Transverse colon (tissue), 4 donors: ENCODE data around the gene EML5.

ENCODE experiments used
- POLR2A ChIP-seq: fragments of 450-650 bp; IDR thresholded peaks from one replicate; pipeline ENCODE4 v1.6.1; 2016; ENCODE audit warnings: antibody characterized with exemption, mild to moderate bottlenecking, moderate library complexity
- POLR2AphosphoS5 ChIP-seq, 3 donors: sonication (generic); formaldehyde crosslinking; IDR thresholded peaks; one replicate each; pipeline ENCODE4 v1.6.1; 2016; ENCODE audit warnings: antibody characterized with exemption in 3 of 3
- TF ChIP-seq, protein P1 (sequence below), 5 experiments: fragments of 200-600 bp in 3 of 5; fragments of 450-650 bp in 2 of 5; sonication (generic) in 3 of 5; IDR thresholded peaks; 1 replicate in 2 of 5; 2 replicates in 3 of 5; pipeline ENCODE4 v1.5.1; 2016 to 2017; ENCODE audit warnings: antibody characterized with exemption in 5 of 5, inconsistent platforms in 3 of 5, mild to moderate bottlenecking in 2 of 5, moderate library complexity in 1 of 5

- TF ChIP-seq POLR2A (no peak), POLR2AphosphoS5 (IDR thresholded peaks at IDR 0.05) (no peak)
- TF ChIP-seq, protein P1, sequence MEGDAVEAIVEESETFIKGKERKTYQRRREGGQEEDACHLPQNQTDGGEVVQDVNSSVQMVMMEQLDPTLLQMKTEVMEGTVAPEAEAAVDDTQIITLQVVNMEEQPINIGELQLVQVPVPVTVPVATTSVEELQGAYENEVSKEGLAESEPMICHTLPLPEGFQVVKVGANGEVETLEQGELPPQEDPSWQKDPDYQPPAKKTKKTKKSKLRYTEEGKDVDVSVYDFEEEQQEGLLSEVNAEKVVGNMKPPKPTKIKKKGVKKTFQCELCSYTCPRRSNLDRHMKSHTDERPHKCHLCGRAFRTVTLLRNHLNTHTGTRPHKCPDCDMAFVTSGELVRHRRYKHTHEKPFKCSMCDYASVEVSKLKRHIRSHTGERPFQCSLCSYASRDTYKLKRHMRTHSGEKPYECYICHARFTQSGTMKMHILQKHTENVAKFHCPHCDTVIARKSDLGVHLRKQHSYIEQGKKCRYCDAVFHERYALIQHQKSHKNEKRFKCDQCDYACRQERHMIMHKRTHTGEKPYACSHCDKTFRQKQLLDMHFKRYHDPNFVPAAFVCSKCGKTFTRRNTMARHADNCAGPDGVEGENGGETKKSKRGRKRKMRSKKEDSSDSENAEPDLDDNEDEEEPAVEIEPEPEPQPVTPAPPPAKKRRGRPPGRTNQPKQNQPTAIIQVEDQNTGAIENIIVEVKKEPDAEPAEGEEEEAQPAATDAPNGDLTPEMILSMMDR (IDR thresholded peaks at IDR 0.05): no peak
Observed at GRCh38 chr14:88688386-88688785, 104.4 kb downstream of the EML5 start.
